ENCODE data around the gene TFF1. TPM values are rescaled to one million over a fixed set of nuclear protein-coding genes. Genes with fewer than 3 reads are reported as not detected.
A peak's percentile ranks its signal among the peaks of the same experiment; 100 is the strongest.

TFF1 gene
- total and polyA plus RNA-seq, 7 experiments from 2014 or later = not detected

- no peaks in the 10 kb centered on the region for H3K27me3 ChIP-seq (ENCODE audit: control insufficient read depth in 2 of 2, insufficient read depth in 2 of 2, low read length in 2 of 2)
- CTCF ChIA-PET = no interaction called here
- Mint-ChIP-seq H3K4me3 (no peak overlapping the region), H3K9me3 (peaks cover 0 to 36% (median 10%) of the 10 kb centered on the region in 11 donors), H3K4me1 (peaks cover 0 to 5% (median 4%) of the 10 kb centered on the region in 7 donors), H3K27me3 (peaks cover 0 to 27% (median 0%) of the 10 kb centered on the region in 5 donors), H3K27ac (peak overlapping the region in 1 of 9 donors; percentile 18), H3K36me3 (peaks cover 0 to 19% (median 4%) of the 10 kb centered on the region in 5 donors)
- H3K9me3 ChIP-seq (ENCODE audit: control insufficient read depth in 2 of 3, low read length in 3 of 3) = peaks cover 0 to 7% (median 4%) of the 10 kb centered on the region in 3 experiments
- H3K4me3 ChIP-seq (ENCODE audit: low read length) = no peak overlapping the region
- no peaks in the 10 kb centered on the region for H3K36me3 ChIP-seq (ENCODE audit: control insufficient read depth in 2 of 3, insufficient read depth in 3 of 3, low read length in 3 of 3)
- H3K4me1 ChIP-seq (ENCODE audit: control insufficient read depth in 2 of 2, insufficient read depth in 2 of 2, low read length in 2 of 2) = no peaks in the 10 kb centered on the region
- H3K27ac ChIP-seq (ENCODE audit: low read depth, low read length) = no peak overlapping the region
- POLR2A ChIA-PET = no interaction called here
- intact Hi-C loops (cut with micrococcal nuclease) = no loop called here
- DNase-seq (no peak), ATAC-seq (no peak)
Observed at GRCh38 chr21:42358937-42359336, 7.4 kb downstream of the TFF1 start.

DNA sequence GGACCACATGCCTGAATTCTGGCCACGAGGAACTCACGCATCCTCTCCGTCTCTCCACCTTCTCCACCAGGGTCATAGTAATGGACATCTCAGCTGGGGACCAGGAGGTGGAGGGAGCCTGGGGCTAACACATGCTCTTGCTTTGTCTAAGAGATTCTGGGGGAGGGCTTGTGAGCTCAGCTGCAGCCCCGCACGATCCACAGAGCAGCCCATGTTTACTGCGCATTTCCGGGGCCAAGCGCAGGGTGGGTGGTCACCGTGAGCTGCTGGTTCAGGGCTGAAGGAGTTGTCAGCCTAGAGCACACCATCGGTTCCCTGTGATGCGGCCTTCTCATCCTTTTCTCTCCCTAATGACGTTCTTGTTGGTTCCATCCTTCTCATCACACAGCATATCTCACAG lies 8.1 kb downstream of the TFF1 start:
- peaks cover 0 to 4% (median 0%) of the 10 kb centered on the region in 7 donors for H3K4me1 Mint-ChIP-seq
- Histone ChIP-seq H3K27me3 (ENCODE audit: control insufficient read depth in 2 of 2, insufficient read depth in 2 of 2, low read length in 2 of 2) (no peaks in the 10 kb centered on the region), H3K9me3 (ENCODE audit: control insufficient read depth in 2 of 3, low read length in 3 of 3) (peaks cover 0 to 7% (median 4%) of the 10 kb centered on the region in 3 experiments), H3K36me3 (ENCODE audit: control insufficient read depth in 2 of 3, insufficient read depth in 3 of 3, low read length in 3 of 3) (no peaks in the 10 kb centered on the region), H3K4me3 (ENCODE audit: low read length) (no peak overlapping the region), H3K4me1 (ENCODE audit: control insufficient read depth in 2 of 2, insufficient read depth in 2 of 2, low read length in 2 of 2) (no peaks in the 10 kb centered on the region), H3K27ac (ENCODE audit: low read depth, low read length) (no peak overlapping the region)
- CTCF ChIA-PET = interaction anchor here (0.9 kb wide), 1 partner anchor 99 kb away, joined by 3 read pairs; no protein-coding TSS in a partner anchor
- intact Hi-C loops (cut with micrococcal nuclease) = no loop called here
- H3K9me3 Mint-ChIP-seq = peaks cover 0 to 40% (median 11%) of the 10 kb centered on the region in 11 donors
- DNase-seq (no peak), ATAC-seq (no peak)
- peaks cover 0 to 24% (median 0%) of the 10 kb centered on the region in 5 donors for H3K27me3 Mint-ChIP-seq
- POLR2A ChIA-PET = no interaction called here
- no peak overlapping the region for H3K4me3 Mint-ChIP-seq
- no peak overlapping the region for H3K27ac Mint-ChIP-seq
- H3K36me3 Mint-ChIP-seq = peaks cover 0 to 19% (median 4%) of the 10 kb centered on the region in 5 donors

GRCh38 chr21:42357307-42357706 lies 9.0 kb downstream of the TFF1 start:
- Mint-ChIP-seq H3K4me3 (no peak overlapping the region), H3K9me3 (peaks cover 0 to 40% (median 11%) of the 10 kb centered on the region in 11 donors), H3K36me3 (peaks cover 0 to 19% (median 4%) of the 10 kb centered on the region in 5 donors), H3K4me1 (peaks cover 0 to 4% (median 0%) of the 10 kb centered on the region in 7 donors), H3K27me3 (peaks cover 0 to 21% (median 0%) of the 10 kb centered on the region in 5 donors), H3K27ac (no peak overlapping the region)
- H3K4me3 ChIP-seq (ENCODE audit: low read length) = no peak overlapping the region
- intact Hi-C loops (cut with micrococcal nuclease) = no loop called here
- POLR2A ChIA-PET = no interaction called here
- DNase-seq (no peak), ATAC-seq (no peak)
- CTCF ChIA-PET = interaction anchor here (0.9 kb wide), 1 partner anchor 98 kb away, joined by 3 read pairs; no protein-coding TSS in a partner anchor
- H3K27ac ChIP-seq (ENCODE audit: low read depth, low read length) = no peak overlapping the region
- no peaks in the 10 kb centered on the region for H3K27me3 ChIP-seq (ENCODE audit: control insufficient read depth in 2 of 2, insufficient read depth in 2 of 2, low read length in 2 of 2)
- peaks cover 0 to 7% (median 4%) of the 10 kb centered on the region in 3 experiments for H3K9me3 ChIP-seq (ENCODE audit: control insufficient read depth in 2 of 3, low read length in 3 of 3)
- no peaks in the 10 kb centered on the region for H3K4me1 ChIP-seq (ENCODE audit: control insufficient read depth in 2 of 2, insufficient read depth in 2 of 2, low read length in 2 of 2)
- no peaks in the 10 kb centered on the region for H3K36me3 ChIP-seq (ENCODE audit: control insufficient read depth in 2 of 3, insufficient read depth in 3 of 3, low read length in 3 of 3)

GRCh38 chr21:42356650-42357049 lies 9.7 kb downstream of the TFF1 start:
- Histone ChIP-seq H3K27me3 (ENCODE audit: control insufficient read depth in 2 of 2, insufficient read depth in 2 of 2, low read length in 2 of 2) (no peaks in the 10 kb centered on the region), H3K4me1 (ENCODE audit: control insufficient read depth in 2 of 2, insufficient read depth in 2 of 2, low read length in 2 of 2) (no peaks in the 10 kb centered on the region), H3K9me3 (ENCODE audit: control insufficient read depth in 2 of 3, low read length in 3 of 3) (peaks cover 0 to 7% (median 4%) of the 10 kb centered on the region in 3 experiments), H3K27ac (ENCODE audit: low read depth, low read length) (no peak overlapping the region), H3K4me3 (ENCODE audit: low read length) (no peak overlapping the region), H3K36me3 (ENCODE audit: control insufficient read depth in 2 of 3, insufficient read depth in 3 of 3, low read length in 3 of 3) (no peaks in the 10 kb centered on the region)
- Mint-ChIP-seq H3K9me3 (peaks cover 0 to 40% (median 11%) of the 10 kb centered on the region in 11 donors), H3K27ac (no peak overlapping the region), H3K27me3 (peaks cover 0 to 17% (median 0%) of the 10 kb centered on the region in 5 donors), H3K36me3 (peaks cover 0 to 19% (median 4%) of the 10 kb centered on the region in 5 donors), H3K4me3 (no peak overlapping the region), H3K4me1 (peaks cover 0 to 4% (median 0%) of the 10 kb centered on the region in 7 donors)
- CTCF ChIA-PET = interaction anchor here (0.6 kb wide), 1 partner anchor 470 kb away, joined by 3 read pairs; no protein-coding TSS in a partner anchor
- no peak for ATAC-seq
- DNase-seq = no peak
- intact Hi-C loops (cut with micrococcal nuclease) = no loop called here
- POLR2A ChIA-PET = no interaction called here

- ATAC-seq = no peak
- peaks cover 0 to 40% (median 13%) of the 10 kb centered on the region in 11 donors for H3K9me3 Mint-ChIP-seq
Observed at GRCh38 chr21:42356046-42356445, 10.3 kb downstream of the TFF1 start.

GRCh38 chr21:42353623-42354022 lies 12.7 kb downstream of the TFF1 start:
- Mint-ChIP-seq H3K9me3 (peaks cover 0 to 40% (median 13%) of the 10 kb centered on the region in 11 donors), H3K36me3 (peaks cover 0 to 19% (median 4%) of the 10 kb centered on the region in 5 donors), H3K27ac (peak overlapping the region in 2 of 9 donors; percentile 8 to 76), H3K4me3 (no peak overlapping the region), H3K27me3 (peaks cover 0 to 14% (median 0%) of the 10 kb centered on the region in 5 donors), H3K4me1 (peaks cover 0 to 4% (median 0%) of the 10 kb centered on the region in 7 donors)
- Histone ChIP-seq H3K27ac (ENCODE audit: low read depth, low read length) (no peak overlapping the region), H3K4me1 (ENCODE audit: control insufficient read depth in 2 of 2, insufficient read depth in 2 of 2, low read length in 2 of 2) (no peaks in the 10 kb centered on the region), H3K27me3 (ENCODE audit: control insufficient read depth in 2 of 2, insufficient read depth in 2 of 2, low read length in 2 of 2) (no peaks in the 10 kb centered on the region), H3K36me3 (ENCODE audit: control insufficient read depth in 2 of 3, insufficient read depth in 3 of 3, low read length in 3 of 3) (no peaks in the 10 kb centered on the region), H3K4me3 (ENCODE audit: low read length) (no peak overlapping the region), H3K9me3 (ENCODE audit: control insufficient read depth in 2 of 3, low read length in 3 of 3) (peaks cover 0 to 7% (median 0%) of the 10 kb centered on the region in 3 experiments)
- no peak for ATAC-seq
- DNase-seq = no peak
- POLR2A ChIA-PET = no interaction called here
- CTCF ChIA-PET = no interaction called here
- intact Hi-C loops (cut with micrococcal nuclease) = no loop called here

More at GRCh38 chr21:42356046-42356445, 10.3 kb downstream of the TFF1 start:
- Histone ChIP-seq H3K27me3 (ENCODE audit: control insufficient read depth in 2 of 2, insufficient read depth in 2 of 2, low read length in 2 of 2) (no peaks in the 10 kb centered on the region), H3K4me3 (ENCODE audit: low read length) (no peak overlapping the region), H3K4me1 (ENCODE audit: control insufficient read depth in 2 of 2, insufficient read depth in 2 of 2, low read length in 2 of 2) (no peaks in the 10 kb centered on the region), H3K9me3 (ENCODE audit: control insufficient read depth in 2 of 3, low read length in 3 of 3) (peaks cover 0 to 7% (median 4%) of the 10 kb centered on the region in 3 experiments), H3K27ac (ENCODE audit: low read depth, low read length) (no peak overlapping the region), H3K36me3 (ENCODE audit: control insufficient read depth in 2 of 3, insufficient read depth in 3 of 3, low read length in 3 of 3) (no peaks in the 10 kb centered on the region)
- intact Hi-C loops (cut with micrococcal nuclease) = no loop called here
- Mint-ChIP-seq H3K36me3 (peaks cover 0 to 19% (median 4%) of the 10 kb centered on the region in 5 donors), H3K27ac (no peak overlapping the region), H3K4me1 (peaks cover 0 to 4% (median 0%) of the 10 kb centered on the region in 7 donors), H3K4me3 (no peak overlapping the region), H3K27me3 (peaks cover 0 to 17% (median 0%) of the 10 kb centered on the region in 5 donors)
- POLR2A ChIA-PET = interaction anchor here (0.6 kb wide), 1 partner anchor 219 kb away, joined by 3 read pairs; no protein-coding TSS in a partner anchor
- CTCF ChIA-PET = no interaction called here
- no peak for DNase-seq
